G401.6 (cell line): ENCODE results near the gene SCART1.
"Not testable (repeated sequence)": the region's sequence is repeated elsewhere in the genome, so short reads cannot be mapped to it uniquely, and the experiment has no call there.

Experiments
- FAIRE-seq: peaks from 2 replicates; lab custom pipeline; 2012; peaks lifted over from hg19 to GRCh38; lab: Jason Lieb, UNC

SCART1 gene

GRCh38 chr10:133432789-133433188, 21.0 kb upstream of the SCART1 start:
- FAIRE-seq = not testable (repeated sequence)

DNA sequence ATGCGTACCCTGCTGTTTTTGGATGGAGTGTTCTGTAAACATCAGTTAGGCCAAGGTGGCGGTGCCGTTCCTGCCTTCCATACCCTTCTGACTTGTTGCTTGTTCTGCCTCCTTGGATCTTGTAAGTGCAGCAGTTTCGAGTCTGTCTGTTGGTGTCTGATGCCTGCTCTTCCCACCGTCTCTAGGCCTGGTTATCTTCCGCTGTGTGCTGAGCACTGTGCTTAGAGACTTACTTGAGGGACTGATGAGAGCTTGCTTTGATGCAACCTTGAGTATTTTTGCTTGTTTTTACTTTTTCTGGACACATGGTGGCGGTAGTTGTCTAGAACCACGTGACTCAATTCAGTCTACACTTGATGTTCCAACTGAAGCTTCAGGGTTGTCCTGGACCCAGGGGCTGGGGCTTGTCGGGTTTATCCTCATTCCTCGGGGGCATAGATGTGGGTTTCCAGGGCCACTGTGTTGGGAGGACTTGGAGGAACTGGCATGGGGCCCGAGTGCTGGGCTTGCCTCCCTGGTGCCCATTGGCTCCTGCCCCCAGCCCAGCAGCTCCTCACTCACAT, 15.0 kb upstream of the SCART1 start:
- no peak for FAIRE-seq

- no peak for FAIRE-seq
Measured at GRCh38 chr10:133439517-133440461, 14.0 kb upstream of the SCART1 start.

GRCh38 chr10:133440633-133441285, 13.0 kb upstream of the SCART1 start:
- no peak for FAIRE-seq

DNA sequence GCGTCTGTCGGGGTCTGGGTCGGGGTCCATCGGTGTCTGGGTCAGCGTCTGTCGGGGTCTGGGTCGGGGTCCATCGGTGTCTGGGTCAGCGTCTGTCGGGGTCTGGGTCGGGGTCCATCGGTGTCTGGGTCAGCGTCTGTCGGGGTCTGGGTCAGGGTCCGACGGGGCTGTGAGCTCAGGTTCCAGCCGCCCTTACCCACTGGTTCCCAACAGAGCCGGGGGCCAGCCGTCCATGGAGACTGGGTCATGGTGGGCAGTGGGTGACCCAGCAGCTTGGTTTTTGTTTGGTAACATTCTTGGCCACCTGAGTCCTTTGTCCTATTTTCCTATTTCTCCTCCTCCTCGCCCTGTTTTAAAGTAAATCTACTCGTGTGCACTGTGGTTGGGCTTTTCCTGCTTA, 12.4 kb upstream of the SCART1 start:
- not testable (repeated sequence) for FAIRE-seq

DNA sequence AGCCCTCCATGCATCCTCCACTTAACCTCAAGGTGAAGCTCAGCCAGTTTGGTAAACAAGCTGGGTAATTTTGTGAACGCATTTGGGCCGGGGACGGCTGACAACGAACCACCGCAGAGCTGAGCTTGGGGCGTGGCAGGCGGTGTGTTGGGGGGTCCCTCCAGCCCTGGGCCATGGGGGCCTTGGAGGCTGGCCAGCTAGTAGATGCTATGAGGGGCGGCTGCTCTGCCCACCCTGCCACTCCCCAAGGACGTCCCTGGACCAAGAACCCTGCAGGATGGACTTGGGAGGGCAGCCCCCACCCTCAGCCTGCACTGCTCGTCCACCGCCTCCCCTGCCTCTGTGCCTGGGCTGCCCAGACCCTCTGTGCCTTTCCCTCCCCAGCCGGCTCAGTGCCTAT, 12.0 kb upstream of the SCART1 start:
- no peak for FAIRE-seq

GRCh38 chr10:133442191-133442966, 11.4 kb upstream of the SCART1 start:
- FAIRE-seq = no peak

DNA sequence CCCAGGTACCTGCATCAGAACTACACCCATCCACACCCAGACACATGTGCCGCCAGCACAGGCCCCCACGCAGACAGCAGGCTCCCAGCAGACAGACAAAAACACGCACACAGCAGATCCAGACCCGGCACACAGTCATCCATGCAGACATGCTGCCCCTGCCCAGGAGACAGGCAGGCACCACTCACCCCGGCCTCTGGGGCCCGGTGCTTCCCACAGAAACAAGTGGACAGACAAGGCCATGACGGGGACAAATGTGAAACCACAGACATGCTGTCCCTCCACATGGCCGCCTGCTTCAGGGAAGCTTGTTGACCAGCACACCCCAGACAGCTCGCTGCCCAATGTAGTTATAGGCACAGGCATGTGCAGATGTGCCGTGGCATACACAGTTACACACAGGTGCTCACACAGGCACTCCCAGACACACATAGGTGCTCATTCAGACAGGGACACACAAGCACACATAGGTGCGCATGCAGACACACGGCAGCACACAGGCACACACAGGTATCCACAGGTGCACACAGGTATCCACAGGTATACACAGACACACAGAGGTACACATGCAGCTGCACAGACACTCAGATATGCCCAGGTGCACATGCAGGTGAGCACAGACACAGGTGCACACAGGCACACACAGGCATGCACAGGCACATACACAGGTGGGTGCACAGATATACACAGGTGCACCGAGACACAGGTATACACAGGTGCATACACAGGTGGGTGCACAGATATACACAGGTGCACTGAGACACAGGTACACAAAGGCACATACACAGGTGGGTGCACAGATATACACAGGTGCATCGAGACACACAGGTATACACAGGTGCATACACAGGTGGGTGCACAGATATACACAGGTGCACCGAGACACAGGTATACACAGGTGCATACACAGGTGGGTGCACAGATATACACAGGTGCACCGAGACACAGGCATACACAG, 10.5 kb upstream of the SCART1 start:
- no peak for FAIRE-seq

GRCh38 chr10:133444342-133445267, 9.1 kb upstream of the SCART1 start:
- no peak for FAIRE-seq

- FAIRE-seq = no peak
Measured at GRCh38 chr10:133445268-133445732, 8.4 kb upstream of the SCART1 start.

- no peak for FAIRE-seq
Measured at GRCh38 chr10:133445751-133446708, 7.7 kb upstream of the SCART1 start.

GRCh38 chr10:133446979-133447378, 6.8 kb upstream of the SCART1 start:
- no peak for FAIRE-seq

GRCh38 chr10:133448120-133448519, 5.6 kb upstream of the SCART1 start:
- FAIRE-seq = no peak

GRCh38 chr10:133451346-133451745, 2.4 kb upstream of the SCART1 start:
- no peak for FAIRE-seq

DNA sequence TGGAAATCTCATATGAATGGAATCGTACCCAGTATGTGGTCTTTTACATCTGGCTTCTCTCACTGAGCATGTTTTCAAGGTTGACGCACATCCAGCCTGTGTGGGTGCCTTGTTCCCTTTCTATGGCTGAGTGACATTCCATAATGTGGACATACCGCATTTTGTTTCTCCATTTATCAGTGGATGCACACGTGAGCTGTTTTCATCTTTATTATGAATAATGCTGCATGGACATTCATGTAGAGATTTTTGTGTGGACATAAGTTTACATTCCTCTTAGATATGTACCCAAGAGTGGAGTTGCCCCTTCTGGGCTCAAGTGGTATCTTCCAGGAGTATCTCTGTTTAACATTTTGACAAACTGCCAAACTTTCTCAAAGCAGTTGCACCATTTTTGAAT, 1.3 kb upstream of the SCART1 start:
- no peak for FAIRE-seq

- FAIRE-seq = no peak
Measured at GRCh38 chr10:133454204-133454893, 604 bp downstream of the SCART1 start.

- no peak for FAIRE-seq
Measured at GRCh38 chr10:133455196-133455595, 1.5 kb downstream of the SCART1 start.

DNA sequence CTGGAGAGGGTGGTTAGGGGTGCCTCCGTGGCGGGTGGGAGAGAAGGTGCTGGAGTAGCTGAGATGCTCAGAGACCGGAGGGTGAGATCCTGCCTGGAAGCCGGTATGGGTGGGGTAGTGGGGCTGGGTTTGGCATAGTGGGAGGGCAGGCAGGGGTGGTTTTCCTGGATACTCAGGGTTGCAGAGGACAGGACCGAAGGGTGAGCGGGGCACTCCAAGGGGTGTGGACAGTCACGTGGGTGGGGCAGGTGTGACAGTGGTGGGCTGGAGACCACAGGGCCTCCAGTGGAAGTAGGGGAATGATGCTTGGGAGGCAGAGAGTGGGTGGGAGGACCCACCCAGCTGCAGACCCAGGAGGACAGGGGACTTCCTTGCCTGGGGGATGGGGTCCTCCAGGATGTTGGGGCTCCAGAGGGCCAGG, 1.9 kb downstream of the SCART1 start:
- no peak for FAIRE-seq
